ENCODE data around the gene BNIP5.

DNA sequence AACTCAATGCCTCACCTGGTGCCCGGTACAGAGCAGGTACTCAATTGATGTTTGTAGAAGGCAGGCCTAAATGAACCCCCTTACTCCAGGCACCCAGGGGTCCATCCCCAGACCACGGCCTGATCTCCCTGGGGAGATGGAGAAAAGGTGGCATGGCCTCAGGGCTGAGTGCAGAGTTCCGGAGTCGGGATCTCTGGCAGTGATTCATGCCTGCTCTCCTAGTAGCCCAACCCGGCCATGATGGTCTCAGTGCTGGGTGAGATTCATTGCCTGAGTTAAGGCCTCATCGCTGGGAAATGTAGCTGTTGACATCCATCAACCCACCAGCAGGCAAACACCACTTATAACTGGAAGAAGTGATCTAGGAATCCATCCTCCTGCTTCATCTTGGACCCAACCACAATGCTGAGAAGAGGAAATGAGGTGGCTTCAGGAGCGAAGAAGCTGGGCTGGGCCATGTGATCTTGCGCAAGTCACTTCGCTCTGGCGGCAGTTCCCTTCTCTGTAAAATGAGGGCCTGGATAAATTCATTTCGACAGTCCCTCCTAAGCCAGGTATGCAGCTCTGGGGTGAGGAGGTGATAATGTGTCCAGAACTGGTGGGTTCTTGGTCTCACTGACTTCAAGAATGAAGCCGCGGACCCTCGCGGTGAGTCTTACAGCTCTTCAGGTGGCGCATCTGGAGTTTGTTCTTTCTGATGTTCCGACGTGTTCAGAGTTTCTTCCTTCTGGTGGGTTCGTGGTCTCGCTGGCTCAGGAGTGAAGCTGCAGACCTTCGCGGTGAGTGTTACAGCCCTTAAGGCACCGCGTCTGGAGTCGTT is 26.1 kb upstream of the BNIP5 start:
- TF ChIP-seq, protein P1, sequence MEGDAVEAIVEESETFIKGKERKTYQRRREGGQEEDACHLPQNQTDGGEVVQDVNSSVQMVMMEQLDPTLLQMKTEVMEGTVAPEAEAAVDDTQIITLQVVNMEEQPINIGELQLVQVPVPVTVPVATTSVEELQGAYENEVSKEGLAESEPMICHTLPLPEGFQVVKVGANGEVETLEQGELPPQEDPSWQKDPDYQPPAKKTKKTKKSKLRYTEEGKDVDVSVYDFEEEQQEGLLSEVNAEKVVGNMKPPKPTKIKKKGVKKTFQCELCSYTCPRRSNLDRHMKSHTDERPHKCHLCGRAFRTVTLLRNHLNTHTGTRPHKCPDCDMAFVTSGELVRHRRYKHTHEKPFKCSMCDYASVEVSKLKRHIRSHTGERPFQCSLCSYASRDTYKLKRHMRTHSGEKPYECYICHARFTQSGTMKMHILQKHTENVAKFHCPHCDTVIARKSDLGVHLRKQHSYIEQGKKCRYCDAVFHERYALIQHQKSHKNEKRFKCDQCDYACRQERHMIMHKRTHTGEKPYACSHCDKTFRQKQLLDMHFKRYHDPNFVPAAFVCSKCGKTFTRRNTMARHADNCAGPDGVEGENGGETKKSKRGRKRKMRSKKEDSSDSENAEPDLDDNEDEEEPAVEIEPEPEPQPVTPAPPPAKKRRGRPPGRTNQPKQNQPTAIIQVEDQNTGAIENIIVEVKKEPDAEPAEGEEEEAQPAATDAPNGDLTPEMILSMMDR (conservative IDR thresholded peaks at IDR 0.05 in 1 of 2, IDR thresholded peaks at IDR 0.05 in 1 of 2; ENCODE audit: extremely low read depth in 1 of 2, insufficient read depth in 1 of 2, low read depth in 1 of 2, low read length in 2 of 2): no peak
- TF ChIP-seq EZH2 (IDR thresholded peaks at IDR 0.05; ENCODE audit: borderline replicate concordance, low read length): no peak
